Esophagus muscularis mucosa (tissue), 3 donors: ENCODE results near the gene FGF14.

Experiments used
- POLR2A ChIP-seq: fragments of 450-650 bp; IDR thresholded peaks from one replicate; pipeline ENCODE4 v1.6.1; 2017; ENCODE audit warnings: antibody characterized with exemption, moderate library complexity, mild to moderate bottlenecking, low read depth
- TF ChIP-seq, protein P1 (sequence below), 3 experiments: fragments of 200-600 bp in 2 of 3; fragments of 450-650 bp in 1 of 3; sonication (generic) in 2 of 3; IDR thresholded peaks; one replicate each; pipeline ENCODE4 v1.5.1; 2017 to 2019; ENCODE audit warnings: antibody characterized with exemption in 3 of 3, mild to moderate bottlenecking in 2 of 3, moderate library complexity in 1 of 3

DNA sequence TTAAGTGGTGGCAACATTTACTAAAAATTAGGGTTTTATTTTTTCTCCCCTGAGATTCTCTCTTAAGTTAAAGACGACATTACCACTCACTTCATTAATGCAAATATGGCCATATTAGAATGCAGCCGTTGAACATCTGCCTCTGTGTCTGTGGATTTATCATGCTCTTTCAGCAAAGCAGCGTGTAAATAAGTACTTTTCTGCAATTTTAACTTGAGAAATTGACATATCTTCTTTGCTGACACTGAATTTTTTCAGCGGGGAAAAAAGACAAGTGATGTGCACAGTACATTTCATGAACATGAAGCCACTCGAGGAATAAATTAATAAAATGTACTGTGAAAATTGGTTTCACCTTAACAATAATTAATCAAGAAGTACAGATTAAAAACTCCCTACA, 543.0 kb downstream of the FGF14 start:
- TF ChIP-seq, protein P1, sequence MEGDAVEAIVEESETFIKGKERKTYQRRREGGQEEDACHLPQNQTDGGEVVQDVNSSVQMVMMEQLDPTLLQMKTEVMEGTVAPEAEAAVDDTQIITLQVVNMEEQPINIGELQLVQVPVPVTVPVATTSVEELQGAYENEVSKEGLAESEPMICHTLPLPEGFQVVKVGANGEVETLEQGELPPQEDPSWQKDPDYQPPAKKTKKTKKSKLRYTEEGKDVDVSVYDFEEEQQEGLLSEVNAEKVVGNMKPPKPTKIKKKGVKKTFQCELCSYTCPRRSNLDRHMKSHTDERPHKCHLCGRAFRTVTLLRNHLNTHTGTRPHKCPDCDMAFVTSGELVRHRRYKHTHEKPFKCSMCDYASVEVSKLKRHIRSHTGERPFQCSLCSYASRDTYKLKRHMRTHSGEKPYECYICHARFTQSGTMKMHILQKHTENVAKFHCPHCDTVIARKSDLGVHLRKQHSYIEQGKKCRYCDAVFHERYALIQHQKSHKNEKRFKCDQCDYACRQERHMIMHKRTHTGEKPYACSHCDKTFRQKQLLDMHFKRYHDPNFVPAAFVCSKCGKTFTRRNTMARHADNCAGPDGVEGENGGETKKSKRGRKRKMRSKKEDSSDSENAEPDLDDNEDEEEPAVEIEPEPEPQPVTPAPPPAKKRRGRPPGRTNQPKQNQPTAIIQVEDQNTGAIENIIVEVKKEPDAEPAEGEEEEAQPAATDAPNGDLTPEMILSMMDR (IDR thresholded peaks at IDR 0.05): no peak
- no peak for TF ChIP-seq POLR2A
